SU-DHL-6 (cell line): Measurements from ENCODE around the gene TIE1.

Experiments used
- H2AFZ ChIP-seq: fragments of 200-600 bp; sonication (generic); 2 replicates; pipeline ENCODE4 v1.6.1; 2014; ENCODE audit warnings: low read depth, mild to moderate bottlenecking, moderate library complexity, mixed read lengths, antibody characterized with exemption, low read length; ENCODE audit not compliant: severe bottlenecking
- H3F3A ChIP-seq: fragments of 200-600 bp; shearing (Covaris generic); 2 replicates; pipeline ENCODE4 v1.6.0; 2016; ENCODE audit warnings: antibody characterized with exemption, mild to moderate bottlenecking; ENCODE audit not compliant: insufficient read depth
- H3K27ac ChIP-seq: fragments of 200-600 bp; sonication (generic); 2 replicates; pipeline ENCODE4 v1.5.1; 2016; ENCODE audit warnings: low read depth, mild to moderate bottlenecking, low read length, moderate library complexity, mixed read lengths
- H3K27me3 ChIP-seq: fragments of 200-600 bp; sonication (generic), shearing (Covaris generic); 2 replicates; pipeline ENCODE4 v1.6.0; 2014; ENCODE audit warnings: mild to moderate bottlenecking, low read length
- H3K36me3 ChIP-seq: fragments of 200-600 bp; sonication (generic); 2 replicates; pipeline ENCODE4 v1.6.1; 2014; ENCODE audit warnings: mild to moderate bottlenecking, low read length, mixed read lengths
- H3K4me2 ChIP-seq: fragments of 300-600, 200-600 bp; shearing (Covaris generic), sonication (generic); 2 replicates; pipeline ENCODE4 v1.6.0; 2014; ENCODE audit warnings: low read length, low read depth, mild to moderate bottlenecking; ENCODE audit not compliant: poor library complexity, severe bottlenecking
- H3K4me3 ChIP-seq: fragments of 200-600 bp; sonication (generic); 2 replicates; pipeline ENCODE4 v1.5.1; 2014; ENCODE audit warnings: antibody characterized with exemption, low read length, mild to moderate bottlenecking, mixed read lengths; ENCODE audit not compliant: insufficient read depth, poor library complexity, severe bottlenecking
- H3K79me2 ChIP-seq: fragments of 200-600 bp; sonication (generic); 2 replicates; pipeline ENCODE4 v1.6.1; 2014; ENCODE audit warnings: mild to moderate bottlenecking, low read length, moderate library complexity; ENCODE audit not compliant: insufficient read depth
- H3K9ac ChIP-seq: fragments of 200-600 bp; sonication (generic); 2 replicates; pipeline ENCODE4 v1.7.0; 2014; ENCODE audit warnings: mild to moderate bottlenecking, low read length
- H3K9me2 ChIP-seq: fragments of 200-600 bp; sonication (generic); replicated peaks from 2 replicates; pipeline ENCODE4 v1.6.1; 2014; ENCODE audit warnings: low read length; ENCODE audit not compliant: insufficient read depth
- H3K9me3 ChIP-seq: fragments of 200-600 bp; sonication (generic); 2 replicates; pipeline ENCODE4 v1.6.1; 2014; ENCODE audit warnings: low read length, mixed read lengths; ENCODE audit not compliant: insufficient read depth
- H4K20me1 ChIP-seq: fragments of 200-600 bp; sonication (generic); 2 replicates; pipeline ENCODE4 v1.6.1; 2014; ENCODE audit warnings: low read depth, mild to moderate bottlenecking, antibody characterized with exemption, low read length, moderate library complexity, mixed read lengths
- EZH2phosphoT487 ChIP-seq: fragments of 200-600 bp; sonication (generic), shearing (Covaris generic); conservative IDR thresholded peaks from 2 replicates; pipeline ENCODE4 v1.6.1; 2018; ENCODE audit warnings: mild to moderate bottlenecking, antibody characterized with exemption, low read length, moderate library complexity, mixed read lengths
- TF ChIP-seq, protein P1 (sequence below): fragments of 200-600 bp; sonication (generic); IDR thresholded peaks from one replicate; pipeline ENCODE4 v1.5.1; 2017; ENCODE audit warnings: antibody characterized with exemption, mild to moderate bottlenecking, low read length, moderate library complexity; ENCODE audit not compliant: insufficient read depth, poor library complexity, severe bottlenecking

Gene TIE1

DNA sequence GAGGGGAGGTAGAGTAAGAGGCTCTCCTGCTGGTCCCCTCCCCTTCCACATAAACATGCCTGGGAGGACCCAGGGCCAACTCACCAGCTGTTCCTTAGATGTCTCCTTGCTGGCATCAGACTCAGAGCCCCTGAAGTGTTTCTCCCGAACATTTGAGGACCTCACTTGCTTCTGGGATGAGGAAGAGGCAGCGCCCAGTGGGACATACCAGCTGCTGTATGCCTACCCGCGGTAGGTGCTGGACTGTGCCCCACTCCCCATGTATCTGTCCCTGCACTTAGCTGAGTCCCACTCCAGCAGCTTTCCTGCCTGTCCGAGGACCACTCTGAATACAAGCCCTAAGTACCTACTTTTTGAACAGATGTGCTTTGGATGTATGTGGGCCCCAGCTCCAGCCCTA lies 37.2 kb downstream of the TIE1 start:
- TF ChIP-seq, protein P1, sequence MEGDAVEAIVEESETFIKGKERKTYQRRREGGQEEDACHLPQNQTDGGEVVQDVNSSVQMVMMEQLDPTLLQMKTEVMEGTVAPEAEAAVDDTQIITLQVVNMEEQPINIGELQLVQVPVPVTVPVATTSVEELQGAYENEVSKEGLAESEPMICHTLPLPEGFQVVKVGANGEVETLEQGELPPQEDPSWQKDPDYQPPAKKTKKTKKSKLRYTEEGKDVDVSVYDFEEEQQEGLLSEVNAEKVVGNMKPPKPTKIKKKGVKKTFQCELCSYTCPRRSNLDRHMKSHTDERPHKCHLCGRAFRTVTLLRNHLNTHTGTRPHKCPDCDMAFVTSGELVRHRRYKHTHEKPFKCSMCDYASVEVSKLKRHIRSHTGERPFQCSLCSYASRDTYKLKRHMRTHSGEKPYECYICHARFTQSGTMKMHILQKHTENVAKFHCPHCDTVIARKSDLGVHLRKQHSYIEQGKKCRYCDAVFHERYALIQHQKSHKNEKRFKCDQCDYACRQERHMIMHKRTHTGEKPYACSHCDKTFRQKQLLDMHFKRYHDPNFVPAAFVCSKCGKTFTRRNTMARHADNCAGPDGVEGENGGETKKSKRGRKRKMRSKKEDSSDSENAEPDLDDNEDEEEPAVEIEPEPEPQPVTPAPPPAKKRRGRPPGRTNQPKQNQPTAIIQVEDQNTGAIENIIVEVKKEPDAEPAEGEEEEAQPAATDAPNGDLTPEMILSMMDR = no peak
- TF ChIP-seq EZH2phosphoT487 = no peak
- Histone ChIP-seq H3K9me3 (no peaks in the 10 kb centered on the region), H3K27ac (no peak overlapping the region), H3K9me2 (no peaks in the 10 kb centered on the region), H3K4me3 (no peak overlapping the region), H4K20me1 (no peaks in the 10 kb centered on the region), H3K79me2 (no peaks in the 10 kb centered on the region), H3F3A (no peaks in the 10 kb centered on the region), H3K27me3 (no peaks in the 10 kb centered on the region), H3K36me3 (no peaks in the 10 kb centered on the region), H3K9ac (no peak overlapping the region), H3K4me2 (no peak overlapping the region), H2AFZ (no peak overlapping the region)

DNA sequence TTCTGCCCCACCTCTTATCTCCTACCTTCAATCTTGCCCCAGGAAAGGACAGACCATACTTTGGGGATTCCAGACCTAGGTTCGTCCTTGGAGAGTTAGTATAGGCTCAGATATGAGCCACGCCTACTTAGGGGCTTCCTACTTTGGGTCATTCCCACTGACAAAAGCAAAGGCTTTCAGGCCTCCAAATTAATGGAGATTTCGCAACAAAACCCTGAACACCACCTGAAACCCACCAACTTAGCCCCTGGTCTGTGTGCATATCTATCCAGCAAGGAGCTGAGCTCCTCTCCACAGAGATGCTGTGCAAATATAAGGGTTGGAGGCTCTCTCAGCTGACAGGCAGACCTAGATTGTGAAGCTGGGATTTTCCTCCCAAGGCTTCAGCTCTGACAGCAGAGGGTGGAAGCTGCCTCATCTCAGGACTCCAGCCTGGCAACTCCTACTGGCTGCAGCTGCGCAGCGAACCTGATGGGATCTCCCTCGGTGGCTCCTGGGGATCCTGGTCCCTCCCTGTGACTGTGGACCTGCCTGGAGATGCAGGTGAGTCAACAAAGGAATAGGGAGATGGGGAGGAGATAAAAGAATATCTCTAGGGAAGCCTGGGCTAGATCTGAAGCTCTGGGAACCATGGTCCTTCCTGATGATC lies 38.9 kb downstream of the TIE1 start:
- Histone ChIP-seq H3K36me3 (no peaks in the 10 kb centered on the region), H2AFZ (no peak overlapping the region), H3F3A (no peaks in the 10 kb centered on the region), H3K27ac (no peak overlapping the region), H3K9me2 (no peaks in the 10 kb centered on the region), H3K79me2 (no peaks in the 10 kb centered on the region), H3K9me3 (no peaks in the 10 kb centered on the region), H3K4me3 (no peak overlapping the region), H3K9ac (no peak overlapping the region), H4K20me1 (no peaks in the 10 kb centered on the region), H3K27me3 (no peaks in the 10 kb centered on the region), H3K4me2 (no peak overlapping the region)
- TF ChIP-seq EZH2phosphoT487 = no peak
- TF ChIP-seq, protein P1 = no peak

DNA sequence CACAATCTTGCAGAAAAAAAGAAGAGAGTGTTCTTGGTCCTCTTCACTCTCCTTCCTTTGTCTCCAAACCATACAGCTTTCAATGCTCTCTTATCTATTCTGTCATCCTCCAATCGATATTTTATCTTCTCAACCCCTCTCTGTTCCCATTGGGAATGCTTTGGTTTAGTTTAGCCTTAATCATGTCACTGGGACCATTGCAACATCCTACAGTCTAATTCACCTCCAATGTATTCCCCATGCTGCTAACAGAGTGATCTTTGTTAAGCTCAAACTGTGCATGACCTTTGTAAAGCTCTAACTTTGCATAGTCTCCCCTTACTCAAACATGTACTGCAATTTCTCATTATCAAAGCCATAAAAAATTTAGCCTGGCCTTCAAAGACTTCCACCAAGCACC lies 39.8 kb downstream of the TIE1 start:
- H3F3A ChIP-seq = no peaks in the 10 kb centered on the region
- H3K9ac ChIP-seq = no peak overlapping the region
- TF ChIP-seq EZH2phosphoT487 = no peak
- TF ChIP-seq, protein P1 = no peak
- no peak overlapping the region for H3K4me2 ChIP-seq
- H3K79me2 ChIP-seq = no peaks in the 10 kb centered on the region
- no peaks in the 10 kb centered on the region for H3K27me3 ChIP-seq
- H4K20me1 ChIP-seq = no peaks in the 10 kb centered on the region
- H2AFZ ChIP-seq = no peak overlapping the region
- no peaks in the 10 kb centered on the region for H3K9me3 ChIP-seq
- no peaks in the 10 kb centered on the region for H3K36me3 ChIP-seq
- H3K9me2 ChIP-seq = no peaks in the 10 kb centered on the region
- H3K27ac ChIP-seq = no peak overlapping the region
- H3K4me3 ChIP-seq = no peak overlapping the region
